Prostate gland (tissue), 2 donors: Measurements from ENCODE around the gene BACE2.

Experiments
- CTCF ChIP-seq, 4 experiments: fragments of 200-600 bp in 2 of 4; fragments of 450-650 bp in 2 of 4; sonication (generic) in 2 of 4; IDR thresholded peaks; 1 replicate in 3 of 4; 2 replicates in 1 of 4; pipeline ENCODE4 v1.5.1; 2016 to 2019; ENCODE audit warnings: antibody characterized with exemption in 4 of 4, mild to moderate bottlenecking in 2 of 4, moderate library complexity in 2 of 4
- POLR2A ChIP-seq: fragments of 450-650 bp; IDR thresholded peaks from one replicate; pipeline ENCODE4 v1.6.1; 2016; ENCODE audit warnings: antibody characterized with exemption, mild to moderate bottlenecking

- TF ChIP-seq CTCF (IDR thresholded peaks at IDR 0.05) (peak in 3 of 4 experiments; percentile 18 to 74 (median 56)), POLR2A (no peak)
Measured at GRCh38 chr21:41170442-41170841, 2.5 kb downstream of the BACE2 start.
